ENCODE measurements around the gene AUTS2. TPM values are rescaled to one million over a fixed set of nuclear protein-coding genes. Genes with fewer than 3 reads are reported as not detected.

Gene AUTS2
- total RNA-seq, 1 donor from 2014 or later = 94.1 TPM

- Mint-ChIP-seq H3K4me3 (peak overlapping the region; percentile 53), H3K27me3 (no peaks in the 10 kb centered on the region), H3K36me3 (no peaks in the 10 kb centered on the region), H3K4me1 (ENCODE audit: unreplicated experiment) (peaks cover 6% of the 10 kb centered on the region), H3K27ac (peak overlapping the region; percentile 17), H3K9me3 (no peaks in the 10 kb centered on the region)
- TF ChIP-seq CTCF (conservative IDR thresholded peaks at IDR 0.05) = no peak
- no peak for DNase-seq (ENCODE audit: extremely low spot score, unreplicated experiment)
These were observed 612.1 kb downstream of the AUTS2 start for GRCh38 chr7:70210200-70210935.

GRCh38 chr7:70210936-70211310 lies 612.6 kb downstream of the AUTS2 start:
- no peaks in the 10 kb centered on the region for H3K27me3 Mint-ChIP-seq
- no peak for DNase-seq (ENCODE audit: extremely low spot score, unreplicated experiment)
- peak overlapping the region; percentile 53 for H3K4me3 Mint-ChIP-seq
- no peak for TF ChIP-seq CTCF (conservative IDR thresholded peaks at IDR 0.05)
- no peaks in the 10 kb centered on the region for H3K9me3 Mint-ChIP-seq
- peak overlapping the region; percentile 17 for H3K27ac Mint-ChIP-seq
- H3K36me3 Mint-ChIP-seq = no peaks in the 10 kb centered on the region
- H3K4me1 Mint-ChIP-seq (ENCODE audit: unreplicated experiment) = peaks cover 9% of the 10 kb centered on the region

GRCh38 chr7:70212281-70212680 lies 614.0 kb downstream of the AUTS2 start:
- H3K27ac Mint-ChIP-seq = no peak overlapping the region
- H3K9me3 Mint-ChIP-seq = no peaks in the 10 kb centered on the region
- no peaks in the 10 kb centered on the region for H3K36me3 Mint-ChIP-seq
- DNase-seq (ENCODE audit: extremely low spot score, unreplicated experiment) = no peak
- no peaks in the 10 kb centered on the region for H3K27me3 Mint-ChIP-seq
- H3K4me1 Mint-ChIP-seq (ENCODE audit: unreplicated experiment) = peaks cover 13% of the 10 kb centered on the region
- no peak for TF ChIP-seq CTCF (conservative IDR thresholded peaks at IDR 0.05)
- no peak overlapping the region for H3K4me3 Mint-ChIP-seq

- peaks cover 26% of the 10 kb centered on the region for H3K4me1 Mint-ChIP-seq (ENCODE audit: unreplicated experiment)
- TF ChIP-seq CTCF (conservative IDR thresholded peaks at IDR 0.05) = no peak
- H3K9me3 Mint-ChIP-seq = no peaks in the 10 kb centered on the region
- H3K36me3 Mint-ChIP-seq = peaks cover 6% of the 10 kb centered on the region
- no peak overlapping the region for H3K27ac Mint-ChIP-seq
- no peak overlapping the region for H3K4me3 Mint-ChIP-seq
- no peak for DNase-seq (ENCODE audit: extremely low spot score, unreplicated experiment)
- H3K27me3 Mint-ChIP-seq = no peaks in the 10 kb centered on the region
These were observed 615.8 kb downstream of the AUTS2 start for GRCh38 chr7:70214071-70214470.

- Mint-ChIP-seq H3K4me3 (no peak overlapping the region), H3K27me3 (no peaks in the 10 kb centered on the region), H3K9me3 (no peaks in the 10 kb centered on the region), H3K27ac (no peak overlapping the region), H3K36me3 (peaks cover 6% of the 10 kb centered on the region), H3K4me1 (ENCODE audit: unreplicated experiment) (peaks cover 26% of the 10 kb centered on the region)
- TF ChIP-seq CTCF (conservative IDR thresholded peaks at IDR 0.05) = no peak
- DNase-seq (ENCODE audit: extremely low spot score, unreplicated experiment) = no peak
These were observed 617.2 kb downstream of the AUTS2 start for GRCh38 chr7:70215491-70215890.
